ENCODE results near the gene HSD17B1.
A peak's percentile ranks its signal among the peaks of the same experiment; 100 is the strongest.

GRCh38 chr17:42578282-42578869 lies 25.7 kb downstream of the HSD17B1 start:
- TF ChIP-seq CTCF (conservative IDR thresholded peaks at IDR 0.05 in 1 of 2, IDR thresholded peaks at IDR 0.05 in 1 of 2; ENCODE audit: extremely low read depth in 1 of 2, insufficient read depth in 1 of 2, low read depth in 1 of 2, low read length in 2 of 2), result peak; percentile 77 to 79
- no peak for TF ChIP-seq EZH2 (IDR thresholded peaks at IDR 0.05; ENCODE audit: borderline replicate concordance, low read length)

Measured in mammary epithelial cell (primary cell).